Measurements from ENCODE around the gene FARS2. TPM values are rescaled to one million over a fixed set of nuclear protein-coding genes. Genes with fewer than 3 reads are reported as not detected.
A peak's percentile ranks its signal among the peaks of the same experiment; 100 is the strongest.

Gene FARS2
- total RNA-seq, 1 experiment from 2014 or later = 13.8 TPM

GRCh38 chr6:5729813-5730517 is 468.7 kb downstream of the FARS2 start (continued):
- TF ChIP-seq EGR1 (IDR thresholded peaks at IDR 0.05; ENCODE audit: low read depth) (no peak), TCF7L2 (IDR thresholded peaks at IDR 0.05; ENCODE audit: borderline replicate concordance, extremely low read depth, insufficient read depth, insufficient read length) (no peak), RAD21 (IDR thresholded peaks at IDR 0.05; ENCODE audit: low read depth) (0 out of 2 replicates have a peak, but pooled peaks have one; percentile 11)

DNA sequence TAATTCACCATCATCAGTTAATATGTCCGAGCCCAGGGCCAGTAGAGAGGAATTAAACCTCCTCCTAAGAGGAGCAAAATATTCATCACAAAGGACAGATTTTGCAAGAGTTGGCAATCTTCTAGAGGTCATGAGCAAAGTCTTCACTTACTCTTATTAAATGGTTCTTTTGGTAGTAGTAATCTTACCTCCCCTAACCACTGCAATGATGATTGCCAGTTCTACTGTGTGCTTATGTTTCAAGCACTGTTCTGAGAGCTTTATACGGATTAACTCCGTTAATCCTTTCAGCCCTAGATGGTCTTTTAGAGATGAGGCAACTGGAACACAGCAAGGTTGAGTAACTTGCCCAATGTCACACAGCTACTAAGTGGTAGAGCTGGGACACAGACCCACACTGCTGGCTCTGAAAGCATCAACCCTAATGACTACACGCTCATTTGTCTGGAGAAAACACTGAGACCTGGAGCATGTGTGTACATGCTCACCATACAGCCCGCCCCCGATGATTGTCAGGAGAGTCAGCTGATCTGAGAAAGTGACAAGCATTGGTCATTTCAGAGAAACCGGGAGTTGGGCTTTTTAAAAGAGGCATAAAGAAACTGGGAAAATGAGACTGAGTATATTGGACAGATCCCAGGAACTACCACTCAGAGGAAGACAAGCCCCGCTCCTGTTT is 469.4 kb downstream of the FARS2 start:
- no TSS peak for BruUV-seq (replicated peaks)
- ATAC-seq (no peak), DNase-seq (ENCODE audit: low read depth, low spot score) (no peak)
- TF ChIP-seq ZBTB33 (IDR thresholded peaks at IDR 0.05; ENCODE audit: extremely low read depth, insufficient replicate concordance, low read length) = no peak
- TF ChIP-seq EZH2 (IDR thresholded peaks at IDR 0.05) = no peak
- TF ChIP-seq POLR2A (IDR thresholded peaks at IDR 0.05; ENCODE audit: borderline replicate concordance, extremely low read depth, insufficient read depth, insufficient read length) = no peak
- no peak for TF ChIP-seq CBX3 (IDR thresholded peaks at IDR 0.05; ENCODE audit: low read depth)
- no peak for TF ChIP-seq FOSL1 (IDR thresholded peaks at IDR 0.05; ENCODE audit: low read depth)
- no peak for TF ChIP-seq SIN3A (IDR thresholded peaks at IDR 0.05; ENCODE audit: low read depth)
- TF ChIP-seq RAD21 (IDR thresholded peaks at IDR 0.05; ENCODE audit: low read depth) = no peak
- TF ChIP-seq MAX (IDR thresholded peaks at IDR 0.05) = no peak
- TF ChIP-seq SP1 (IDR thresholded peaks at IDR 0.05; ENCODE audit: low read depth) = no peak
- peaks cover 0 to 5% of the 10 kb centered on the region in 2 experiments; a peak in 1 of 4 replicates for H3K4me1 ChIP-seq (ENCODE audit: control insufficient read depth in 1 of 2, insufficient read depth in 2 of 2, low read length in 2 of 2)
- no peak overlapping the region for H3K4me3 ChIP-seq (replicated peaks in 1 of 2; ENCODE audit: low read depth in 1 of 2, low read length in 2 of 2)
- no peaks in the 10 kb centered on the region for H3K79me2 ChIP-seq (ENCODE audit: insufficient read depth, low read length)
- H3K9me3 ChIP-seq (ENCODE audit: control insufficient read depth in 1 of 2, insufficient read depth in 1 of 2, low read depth in 1 of 2, low read length in 2 of 2) = no peaks in the 10 kb centered on the region
- H3K27ac ChIP-seq (ENCODE audit: low read depth, low read length) = no peak overlapping the region
- ChIA-PET CTCF (no interaction called here), RAD21 (ENCODE audit: low non-redundant PET in 1 of 2, low total read pairs in 2 of 2, uncharacterized antibody in 2 of 2, unreplicated experiment in 2 of 2) (no interaction called here), POLR2A (no interaction called here)
- intact Hi-C loops (cut with micrococcal nuclease) = no loop called here
- H3K9ac ChIP-seq (ENCODE audit: low read length) = no peak overlapping the region
- H3K9me2 ChIP-seq (ENCODE audit: insufficient read depth) = no peaks in the 10 kb centered on the region
- H3K36me3 ChIP-seq (ENCODE audit: control insufficient read depth in 1 of 2, insufficient read depth in 2 of 2, low read length in 2 of 2) = no peaks in the 10 kb centered on the region
- H2AFZ ChIP-seq (ENCODE audit: low read depth, low read length, poor library complexity, severe bottlenecking) = no peak overlapping the region
- no peaks in the 10 kb centered on the region for H4K20me1 ChIP-seq (ENCODE audit: insufficient read depth)
- H3K4me2 ChIP-seq (ENCODE audit: low read length) = no peak overlapping the region
- no peaks in the 10 kb centered on the region for H3K27me3 ChIP-seq (ENCODE audit: insufficient read depth, low read length)

Measured in HCT116 (cell line).